Breast epithelium (tissue), 4 donors: ENCODE results near the gene ARHGAP15. TPM values are rescaled to one million over a fixed set of nuclear protein-coding genes. Genes with fewer than 3 reads are reported as not detected.
A peak's percentile ranks its signal among the peaks of the same experiment; 100 is the strongest.

Experiments used
- DNase-seq, 2 donors: peaks; one replicate each; pipeline ENCODE4 v3.0.0-alpha.2; 2019; ENCODE audit warnings: low spot score in 2 of 2
- H3K27ac ChIP-seq, 2 donors: fragments of 200-600 bp; sonication (generic) in 1 of 2; one replicate each; pipeline ENCODE4 v1.5.1; 2016 to 2019; ENCODE audit warnings: mild to moderate bottlenecking in 1 of 2
- H3K27me3 ChIP-seq, 2 donors: fragments of 200-600 bp; sonication (generic) in 1 of 2; one replicate each; pipeline versions ENCODE4 v1.5.1 to v1.6.0; 2017 to 2019; ENCODE audit warnings: control low read depth in 1 of 2, mild to moderate bottlenecking in 1 of 2
- H3K36me3 ChIP-seq: fragments of 200-600 bp; one replicate; pipeline ENCODE4 v1.5.1; 2019
- H3K4me1 ChIP-seq, 2 donors: fragments of 200-600 bp; sonication (generic); one replicate each; pipeline ENCODE4 v1.5.1; 2016 to 2019; ENCODE audit warnings: control low read depth in 1 of 2
- H3K4me3 ChIP-seq, 3 donors: fragments of 200-600 bp; sonication (generic); 1 replicate in 2 of 3; 2 replicates in 1 of 3; pipeline ENCODE4 v1.5.1; 2016 to 2019; ENCODE audit warnings: mild to moderate bottlenecking in 3 of 3, moderate library complexity in 2 of 3
- H3K9me3 ChIP-seq, 2 donors: fragments of 200-600 bp; sonication (generic) in 1 of 2; one replicate each; pipeline ENCODE4 v1.5.1; 2016 to 2019; ENCODE audit warnings: control low read depth in 1 of 2
- POLR2A ChIP-seq: fragments of 450-650 bp; IDR thresholded peaks from one replicate; pipeline ENCODE4 v1.6.1; 2016; ENCODE audit warnings: antibody characterized with exemption, mild to moderate bottlenecking, moderate library complexity
- POLR2AphosphoS5 ChIP-seq, 3 donors: sonication (generic); formaldehyde crosslinking; IDR thresholded peaks; one replicate each; pipeline ENCODE4 v1.6.1; 2017; ENCODE audit warnings: antibody characterized with exemption in 3 of 3
- intact Hi-C: fragments of 100-400 bp; cut with DNase I; formaldehyde crosslinking; loops from one replicate; pipeline ENCODE4 v1.15.1; 2023; ENCODE audit warnings: low total_unique reads
- total RNA-seq, 3 donors: library from RNA; depleted of rRNA; stranded (reverse); fragments of >200 nt; gene quantifications; one replicate each; pipeline ENCODE4 v1.1.0, GENCODE V29; 2016
- TF ChIP-seq, protein P1 (sequence below), 3 donors: fragments of 450-650 bp; IDR thresholded peaks; one replicate each; pipeline ENCODE4 v1.5.1; 2016 to 2017; ENCODE audit warnings: antibody characterized with exemption in 3 of 3, mild to moderate bottlenecking in 3 of 3, moderate library complexity in 3 of 3

The ARHGAP15 gene
- total RNA-seq, 3 donors from 2014 or later, result 8.9 to 13.4 (median 10.7) TPM

DNA sequence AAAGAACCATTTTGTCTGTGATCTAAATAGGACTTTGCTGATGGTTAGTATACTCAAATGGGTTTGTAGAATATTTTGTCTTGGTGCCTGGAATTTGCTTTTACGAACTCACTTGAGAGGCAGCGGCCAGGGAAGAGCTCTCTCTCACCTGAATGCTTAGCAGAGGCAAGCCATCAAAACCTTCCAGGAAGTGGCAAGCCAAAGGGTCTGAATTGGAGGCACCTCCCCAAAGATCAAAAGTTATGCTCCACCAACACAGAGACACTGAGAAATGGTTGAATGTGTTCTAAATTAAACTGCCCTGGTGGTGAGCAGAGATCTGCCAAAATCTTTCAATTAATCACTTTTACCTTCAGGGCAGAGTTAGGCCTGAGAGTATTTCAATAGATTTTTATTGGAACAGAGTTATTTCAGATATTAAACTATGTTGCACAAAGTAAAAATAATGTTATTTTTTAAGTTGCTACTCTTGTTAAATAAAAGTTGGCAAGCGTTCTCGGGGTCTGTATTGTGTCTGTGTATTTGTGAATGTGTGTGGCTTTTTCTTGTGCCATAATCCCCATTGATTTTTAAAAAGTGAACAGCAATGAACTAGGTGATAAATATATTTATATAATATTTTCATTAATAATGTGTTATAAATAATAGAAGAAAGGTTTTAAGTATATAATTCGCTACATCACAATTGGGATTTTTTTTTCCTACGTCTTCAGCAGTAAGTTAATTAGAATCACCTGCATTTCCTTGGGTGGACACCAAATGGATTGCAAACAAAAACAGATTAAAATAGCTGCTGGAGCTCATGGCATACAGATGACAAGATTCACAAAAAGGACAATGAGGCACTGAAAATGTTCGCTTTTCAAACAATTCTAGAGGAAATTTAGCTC, 416.1 kb downstream of the ARHGAP15 start:
- H3K4me3 ChIP-seq, result peak overlapping the region in 1 of 3 donors; percentile 35
- H3K9me3 ChIP-seq, result no peaks in the 10 kb centered on the region
- TF ChIP-seq POLR2A, result no peak
- TF ChIP-seq POLR2AphosphoS5 (IDR thresholded peaks at IDR 0.05), result no peak
- TF ChIP-seq, protein P1, sequence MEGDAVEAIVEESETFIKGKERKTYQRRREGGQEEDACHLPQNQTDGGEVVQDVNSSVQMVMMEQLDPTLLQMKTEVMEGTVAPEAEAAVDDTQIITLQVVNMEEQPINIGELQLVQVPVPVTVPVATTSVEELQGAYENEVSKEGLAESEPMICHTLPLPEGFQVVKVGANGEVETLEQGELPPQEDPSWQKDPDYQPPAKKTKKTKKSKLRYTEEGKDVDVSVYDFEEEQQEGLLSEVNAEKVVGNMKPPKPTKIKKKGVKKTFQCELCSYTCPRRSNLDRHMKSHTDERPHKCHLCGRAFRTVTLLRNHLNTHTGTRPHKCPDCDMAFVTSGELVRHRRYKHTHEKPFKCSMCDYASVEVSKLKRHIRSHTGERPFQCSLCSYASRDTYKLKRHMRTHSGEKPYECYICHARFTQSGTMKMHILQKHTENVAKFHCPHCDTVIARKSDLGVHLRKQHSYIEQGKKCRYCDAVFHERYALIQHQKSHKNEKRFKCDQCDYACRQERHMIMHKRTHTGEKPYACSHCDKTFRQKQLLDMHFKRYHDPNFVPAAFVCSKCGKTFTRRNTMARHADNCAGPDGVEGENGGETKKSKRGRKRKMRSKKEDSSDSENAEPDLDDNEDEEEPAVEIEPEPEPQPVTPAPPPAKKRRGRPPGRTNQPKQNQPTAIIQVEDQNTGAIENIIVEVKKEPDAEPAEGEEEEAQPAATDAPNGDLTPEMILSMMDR (IDR thresholded peaks at IDR 0.05), result no peak
- intact Hi-C loops, result no loop called here
- no peak for DNase-seq
- H3K36me3 ChIP-seq, result no peaks in the 10 kb centered on the region
- H3K4me1 ChIP-seq, result peaks cover 0 to 3% of the 10 kb centered on the region in 2 donors
- peak overlapping the region; percentile 11 to 66 for H3K27ac ChIP-seq
- H3K27me3 ChIP-seq, result no peaks in the 10 kb centered on the region

- Histone ChIP-seq H3K36me3 (no peaks in the 10 kb centered on the region), H3K9me3 (no peaks in the 10 kb centered on the region), H3K27ac (peak overlapping the region in 1 of 2 donors; percentile 63), H3K4me1 (peaks cover 0 to 3% of the 10 kb centered on the region in 2 donors), H3K27me3 (no peaks in the 10 kb centered on the region), H3K4me3 (peak overlapping the region in 1 of 3 donors; percentile 35)
- TF ChIP-seq POLR2A, result no peak
- no peak for TF ChIP-seq POLR2AphosphoS5 (IDR thresholded peaks at IDR 0.05)
- TF ChIP-seq, protein P1 (IDR thresholded peaks at IDR 0.05), result no peak
- intact Hi-C loops, result no loop called here
- no peak for DNase-seq
These were observed 416.7 kb downstream of the ARHGAP15 start for GRCh38 chr2:143545949-143546255.

GRCh38 chr2:143548032-143548431, 418.8 kb downstream of the ARHGAP15 start:
- DNase-seq, result no peak
- Histone ChIP-seq H3K27me3 (no peaks in the 10 kb centered on the region), H3K9me3 (no peaks in the 10 kb centered on the region), H3K4me3 (no peak overlapping the region), H3K36me3 (no peaks in the 10 kb centered on the region), H3K4me1 (peaks cover 0 to 3% of the 10 kb centered on the region in 2 donors), H3K27ac (no peak overlapping the region)
- intact Hi-C loops, result no loop called here
- TF ChIP-seq POLR2A (no peak), POLR2AphosphoS5 (IDR thresholded peaks at IDR 0.05) (no peak)
- TF ChIP-seq, protein P1 (IDR thresholded peaks at IDR 0.05), result no peak

GRCh38 chr2:143550500-143550899, 421.3 kb downstream of the ARHGAP15 start:
- Histone ChIP-seq H3K27ac (no peak overlapping the region), H3K4me3 (no peak overlapping the region), H3K36me3 (no peaks in the 10 kb centered on the region), H3K4me1 (no peaks in the 10 kb centered on the region), H3K9me3 (no peaks in the 10 kb centered on the region), H3K27me3 (no peaks in the 10 kb centered on the region)
- intact Hi-C loops, result no loop called here
- no peak for DNase-seq
- TF ChIP-seq POLR2AphosphoS5 (IDR thresholded peaks at IDR 0.05) (no peak), POLR2A (no peak)
- TF ChIP-seq, protein P1 (IDR thresholded peaks at IDR 0.05), result no peak

DNA sequence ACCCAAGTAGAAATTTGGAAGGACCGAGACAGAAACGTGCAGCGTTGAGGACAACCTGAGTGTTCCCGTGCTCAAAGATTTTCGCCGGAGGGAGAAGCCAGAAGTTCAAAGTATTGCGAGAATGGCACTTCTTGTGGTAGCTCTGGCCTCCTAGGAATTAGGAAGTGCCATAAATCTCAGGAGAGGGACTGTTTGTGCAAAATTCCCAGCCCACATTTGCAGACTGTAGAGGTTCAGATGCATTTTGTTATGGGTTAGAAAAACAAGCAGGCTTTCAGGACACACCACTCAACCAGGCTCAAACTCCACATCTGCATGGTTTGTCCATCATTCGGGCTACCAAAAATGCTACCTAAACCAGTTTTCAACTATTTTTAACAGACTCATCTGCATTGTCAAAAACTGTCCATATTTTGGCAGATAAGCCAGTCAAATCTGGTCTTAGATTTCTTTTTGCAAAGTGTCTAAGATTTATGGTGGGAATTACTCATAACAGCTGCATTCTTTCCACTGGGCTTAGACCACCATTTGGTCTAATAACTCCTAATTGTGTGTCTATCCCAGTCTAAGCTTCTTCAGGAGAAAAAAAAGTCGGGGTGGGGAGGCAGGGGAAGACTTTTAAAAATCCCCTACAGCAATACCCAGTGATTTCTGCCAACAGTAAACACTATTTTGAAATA, 422.9 kb downstream of the ARHGAP15 start:
- H3K27ac ChIP-seq, result no peak overlapping the region
- H3K27me3 ChIP-seq, result no peaks in the 10 kb centered on the region
- no peaks in the 10 kb centered on the region for H3K36me3 ChIP-seq
- no peaks in the 10 kb centered on the region for H3K9me3 ChIP-seq
- TF ChIP-seq, protein P1 (IDR thresholded peaks at IDR 0.05), result no peak
- TF ChIP-seq POLR2A (no peak), POLR2AphosphoS5 (IDR thresholded peaks at IDR 0.05) (no peak)
- no peaks in the 10 kb centered on the region for H3K4me1 ChIP-seq
- DNase-seq, result no peak
- no peak overlapping the region for H3K4me3 ChIP-seq
- intact Hi-C loops, result no loop called here
